Measurements from ENCODE around the gene NUDT4.

DNA sequence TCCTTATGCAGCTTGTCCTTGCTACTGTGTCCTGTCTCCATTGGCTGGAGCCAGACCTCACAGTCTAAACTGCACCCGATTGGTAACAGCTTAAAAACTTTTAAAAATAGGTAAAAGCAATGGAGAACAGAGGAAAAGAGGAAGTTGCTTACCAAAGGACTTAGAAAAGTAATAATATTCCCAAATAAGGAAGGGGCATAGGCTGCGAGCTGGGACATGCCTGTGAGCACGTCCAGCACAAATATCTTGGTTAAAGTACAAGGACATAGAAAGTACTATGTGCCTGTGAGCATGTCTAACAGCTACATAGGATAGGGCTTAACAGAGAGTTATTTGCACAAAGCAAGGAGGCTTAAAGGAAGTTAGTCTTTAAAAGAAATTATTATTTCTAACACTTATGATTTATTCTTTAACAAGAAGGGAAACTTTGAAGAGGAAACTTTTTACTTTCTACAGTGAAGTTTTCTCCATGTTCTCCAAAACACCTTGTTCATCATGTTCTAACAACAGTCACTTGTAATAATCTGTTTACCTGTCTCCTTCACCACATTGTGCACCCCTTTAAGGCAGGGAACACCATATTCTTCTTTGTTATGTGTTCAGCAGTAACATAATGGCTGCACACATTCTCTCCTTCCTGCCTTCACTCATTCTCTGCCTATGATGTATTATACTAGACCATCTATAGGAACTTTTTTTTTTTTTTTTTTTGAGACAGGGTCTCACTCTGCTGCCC lies 73.9 kb downstream of the NUDT4 start:
- TF ChIP-seq, protein P1, sequence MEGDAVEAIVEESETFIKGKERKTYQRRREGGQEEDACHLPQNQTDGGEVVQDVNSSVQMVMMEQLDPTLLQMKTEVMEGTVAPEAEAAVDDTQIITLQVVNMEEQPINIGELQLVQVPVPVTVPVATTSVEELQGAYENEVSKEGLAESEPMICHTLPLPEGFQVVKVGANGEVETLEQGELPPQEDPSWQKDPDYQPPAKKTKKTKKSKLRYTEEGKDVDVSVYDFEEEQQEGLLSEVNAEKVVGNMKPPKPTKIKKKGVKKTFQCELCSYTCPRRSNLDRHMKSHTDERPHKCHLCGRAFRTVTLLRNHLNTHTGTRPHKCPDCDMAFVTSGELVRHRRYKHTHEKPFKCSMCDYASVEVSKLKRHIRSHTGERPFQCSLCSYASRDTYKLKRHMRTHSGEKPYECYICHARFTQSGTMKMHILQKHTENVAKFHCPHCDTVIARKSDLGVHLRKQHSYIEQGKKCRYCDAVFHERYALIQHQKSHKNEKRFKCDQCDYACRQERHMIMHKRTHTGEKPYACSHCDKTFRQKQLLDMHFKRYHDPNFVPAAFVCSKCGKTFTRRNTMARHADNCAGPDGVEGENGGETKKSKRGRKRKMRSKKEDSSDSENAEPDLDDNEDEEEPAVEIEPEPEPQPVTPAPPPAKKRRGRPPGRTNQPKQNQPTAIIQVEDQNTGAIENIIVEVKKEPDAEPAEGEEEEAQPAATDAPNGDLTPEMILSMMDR (conservative IDR thresholded peaks at IDR 0.05; ENCODE audit: low read length), result no peak
- no peak for TF ChIP-seq EZH2phosphoT487 (IDR thresholded peaks at IDR 0.05; ENCODE audit: borderline replicate concordance, low read depth, low read length)
